ENCODE results near the gene CCL26.
"Not testable (repeated sequence)": the region's sequence is repeated elsewhere in the genome, so short reads cannot be mapped to it uniquely, and the experiment has no call there.

The CCL26 gene, protein sequence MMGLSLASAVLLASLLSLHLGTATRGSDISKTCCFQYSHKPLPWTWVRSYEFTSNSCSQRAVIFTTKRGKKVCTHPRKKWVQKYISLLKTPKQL
- 0 to 0.26 (median 0.02) reads per million in 18 experiments for total RNA-seq

DNA sequence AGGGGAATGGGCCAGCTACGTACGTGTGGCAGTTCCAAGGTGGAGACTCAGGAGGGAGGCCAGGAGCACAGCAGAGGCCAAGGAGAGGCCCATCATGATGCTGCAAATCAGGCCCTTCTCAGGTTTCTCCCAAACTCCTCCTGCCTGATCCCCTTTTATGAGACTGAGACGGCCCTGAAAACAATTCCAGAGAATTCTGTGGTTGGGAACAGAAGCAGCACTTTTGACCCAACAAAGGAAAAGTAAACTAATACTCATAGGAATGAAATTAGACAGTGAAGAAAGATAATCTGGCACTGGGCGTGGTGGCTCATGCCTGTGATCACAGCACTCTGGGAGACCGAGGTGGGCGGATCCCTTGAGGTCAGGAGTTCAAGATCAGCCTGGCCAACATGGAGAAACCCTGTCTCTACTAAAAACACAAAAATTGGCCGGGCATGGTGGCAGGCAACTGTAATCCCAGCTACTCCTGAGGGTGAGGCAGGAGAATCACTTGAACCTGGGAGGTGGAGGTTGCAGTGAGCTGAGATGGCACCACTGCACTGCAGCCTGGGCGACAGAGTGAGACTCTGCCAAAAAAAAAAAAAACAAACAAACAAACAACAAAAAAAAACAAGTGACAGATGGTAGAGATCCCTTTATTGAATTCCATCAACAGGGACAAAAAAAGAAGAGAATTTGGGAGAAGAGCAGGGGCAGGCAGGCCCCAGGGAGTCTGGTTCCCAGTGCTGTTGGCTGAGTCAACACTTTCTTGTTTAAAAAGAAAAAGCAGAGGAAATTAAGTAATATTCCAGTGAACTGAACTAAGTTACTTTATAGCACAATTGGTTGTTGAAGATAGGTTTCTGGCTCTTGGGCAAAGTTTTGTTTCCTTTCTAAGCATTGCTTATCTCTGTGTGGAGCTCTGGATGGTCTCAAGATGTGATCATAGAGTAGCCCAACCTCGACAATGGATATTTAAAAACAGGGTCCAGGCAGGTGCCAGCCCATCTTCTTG is at the start of gene CCL26:
Gene CCL26, minus strand, starts transcription at position 131 of the 997 bp plus-strand sequence. Its CDS starts 35 bp downstream, at position 96.
- DNase-seq: peak; percentile 18 to 26

DNA sequence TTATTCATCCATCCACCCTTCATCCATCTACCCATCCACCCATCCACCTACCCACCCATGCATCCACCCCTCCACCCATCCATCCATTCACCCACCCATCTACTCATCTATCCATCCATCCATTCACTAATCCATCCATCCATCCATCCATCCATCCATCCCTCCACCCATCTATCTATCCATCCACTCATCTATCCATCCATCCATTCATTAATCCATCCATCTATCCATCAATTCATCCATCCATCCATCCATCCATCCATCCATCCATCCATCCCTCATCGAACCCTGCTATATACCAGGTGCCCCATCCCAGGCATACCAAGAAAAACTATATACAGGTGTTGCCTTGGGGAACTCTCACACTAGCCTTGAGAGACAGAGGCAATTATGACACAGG is 48.7 kb upstream of the CCL26 start:
- DNase-seq: no peak

DNA sequence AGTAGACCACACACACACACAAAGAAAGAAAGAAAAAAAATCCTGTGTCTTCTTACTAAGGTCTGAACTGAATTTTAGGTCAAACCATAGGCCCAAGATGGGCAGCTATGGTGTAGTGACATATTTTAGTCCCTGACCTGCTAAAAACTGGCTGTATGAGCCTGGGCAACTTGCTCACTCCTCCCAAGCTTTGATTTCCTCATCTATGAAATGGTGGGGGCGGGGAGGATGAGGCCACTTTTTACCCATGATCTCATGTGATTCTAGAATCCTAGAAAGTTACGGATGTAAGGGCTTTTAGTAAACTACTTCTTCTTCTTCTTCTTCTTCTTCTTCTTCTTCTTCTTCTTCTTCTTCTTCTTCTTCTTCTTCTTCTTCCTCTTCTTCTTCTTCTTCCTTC is 47.7 kb upstream of the CCL26 start:
- peak; percentile 93 to 97 for DNase-seq

DNA sequence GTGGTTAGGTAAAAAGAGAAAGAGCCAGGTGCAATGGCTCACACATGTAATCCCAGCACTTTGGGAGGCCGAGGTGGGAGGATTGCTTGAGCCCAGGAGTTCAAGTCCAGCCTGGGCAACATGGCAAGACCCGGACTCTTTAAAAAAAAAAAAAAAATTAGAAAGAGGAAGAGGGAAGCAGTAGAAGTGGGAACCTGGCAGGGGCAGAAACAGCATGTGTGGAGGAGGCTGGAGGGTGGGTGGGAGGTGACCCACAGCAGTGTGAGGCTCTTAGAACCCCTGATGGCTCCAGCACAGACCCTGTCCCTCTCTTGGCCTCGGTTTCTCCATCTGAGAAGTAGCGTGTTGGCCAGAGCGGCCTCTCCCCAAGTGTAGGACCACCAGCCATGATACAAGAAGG is 46.5 kb upstream of the CCL26 start:
- peak; percentile 43 to 51 for DNase-seq

DNA sequence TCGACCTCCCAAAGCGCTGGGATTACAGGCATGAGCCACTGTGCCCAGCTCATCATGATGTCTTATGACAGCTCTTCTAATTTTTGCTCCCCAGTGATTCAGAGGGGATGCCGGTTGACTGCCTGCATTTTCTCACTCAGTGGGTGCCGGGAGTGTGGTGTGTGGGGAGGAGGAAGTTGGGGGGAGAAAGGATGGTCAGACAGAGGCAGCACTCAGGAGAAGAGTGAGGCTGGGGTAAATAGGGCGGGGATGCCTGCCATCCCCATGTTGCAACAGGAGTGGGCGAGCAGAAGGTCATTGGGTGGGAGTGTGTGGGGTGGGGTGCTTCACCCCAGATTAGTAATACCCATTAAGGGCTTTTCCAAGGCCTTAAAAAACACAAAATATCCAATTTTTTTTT is 45.1 kb upstream of the CCL26 start:
- peak; percentile 88 to 93 for DNase-seq

DNA sequence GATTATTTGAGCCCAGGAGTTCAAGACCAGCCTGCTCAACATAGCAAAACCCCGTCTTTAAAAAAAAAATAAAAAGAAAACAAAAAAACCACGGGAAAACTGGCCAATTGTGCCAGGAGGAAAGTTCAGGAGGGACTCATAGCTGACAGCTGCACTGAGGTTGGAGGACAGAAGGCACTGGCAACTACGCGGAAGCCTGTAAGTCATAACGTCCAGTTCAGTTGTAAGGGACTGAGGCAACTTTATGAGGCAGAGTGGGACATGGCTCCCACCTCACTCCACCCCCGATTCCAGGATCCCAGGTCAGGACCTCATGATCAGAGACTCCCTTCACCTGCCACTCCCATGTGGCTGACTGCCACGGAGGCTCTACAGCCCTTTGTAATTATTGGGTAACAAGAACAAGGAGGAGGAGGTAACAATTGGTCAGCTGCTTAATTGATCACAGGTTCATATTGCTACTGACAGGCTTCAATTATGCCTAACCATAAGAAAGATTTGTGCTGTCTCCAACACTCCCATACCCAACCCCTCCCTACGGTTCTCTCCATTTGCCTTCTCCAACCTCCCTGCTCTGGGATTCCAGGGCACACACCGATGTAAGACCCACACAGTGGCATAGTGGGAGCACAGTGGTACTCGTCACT is 43.5 kb upstream of the CCL26 start:
- no peak for DNase-seq

DNA sequence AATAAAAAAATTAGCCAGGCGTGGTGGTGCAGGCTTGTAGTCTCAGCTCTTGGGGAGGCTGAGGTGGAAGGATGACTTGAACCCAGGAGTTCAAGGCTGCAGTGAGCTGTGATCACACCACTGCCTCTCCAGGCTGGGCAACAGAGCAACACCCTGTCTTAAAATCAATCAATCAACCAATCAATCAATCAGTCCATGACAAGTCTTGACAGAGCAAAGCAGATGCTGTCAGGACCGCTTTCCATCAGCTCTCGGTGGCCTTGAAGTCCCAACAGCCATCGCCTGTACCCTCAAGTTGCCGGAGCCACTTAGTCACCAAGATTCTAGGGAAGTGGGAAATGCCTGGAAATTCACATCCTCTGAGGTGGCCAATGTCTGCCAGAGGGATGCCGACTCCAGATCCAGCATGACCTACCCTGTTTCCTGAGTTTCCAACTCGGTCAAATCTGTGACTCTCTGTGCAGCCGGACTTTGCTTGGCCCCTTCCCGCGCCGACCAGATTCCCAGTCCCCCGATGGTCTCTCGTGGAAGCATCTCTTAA is 42.5 kb upstream of the CCL26 start:
- DNase-seq: peak in 1 of 2 donors; percentile 34

DNA sequence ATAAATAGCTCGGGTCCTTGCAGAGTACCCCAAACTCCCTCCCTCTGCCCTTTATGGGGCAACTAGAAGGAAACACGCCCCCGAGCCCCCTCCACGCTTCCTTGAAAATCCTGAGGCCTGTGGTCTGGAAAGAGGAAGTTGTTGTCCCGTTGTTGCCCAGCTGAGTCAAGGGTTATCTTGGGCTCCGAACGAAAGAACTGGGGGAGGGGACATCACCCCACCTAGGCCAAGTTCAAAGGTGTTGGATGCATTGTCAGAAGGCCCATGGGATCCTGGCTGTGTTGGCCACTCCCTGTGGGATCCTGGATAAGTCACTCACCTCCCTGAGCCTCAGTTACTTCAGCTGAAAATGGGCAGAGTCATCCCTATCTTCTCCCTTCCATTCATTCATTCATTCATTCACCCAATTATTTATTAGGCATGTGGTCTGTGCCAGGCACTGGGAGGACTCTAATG is 41.8 kb upstream of the CCL26 start, which contains the start of gene CCL24:
Gene CCL24, minus strand, starts transcription at position 26 of the 456 bp plus-strand sequence. CDS start 91 bp downstream, outside the sequence.
- peak; percentile 78 to 88 for DNase-seq

DNA sequence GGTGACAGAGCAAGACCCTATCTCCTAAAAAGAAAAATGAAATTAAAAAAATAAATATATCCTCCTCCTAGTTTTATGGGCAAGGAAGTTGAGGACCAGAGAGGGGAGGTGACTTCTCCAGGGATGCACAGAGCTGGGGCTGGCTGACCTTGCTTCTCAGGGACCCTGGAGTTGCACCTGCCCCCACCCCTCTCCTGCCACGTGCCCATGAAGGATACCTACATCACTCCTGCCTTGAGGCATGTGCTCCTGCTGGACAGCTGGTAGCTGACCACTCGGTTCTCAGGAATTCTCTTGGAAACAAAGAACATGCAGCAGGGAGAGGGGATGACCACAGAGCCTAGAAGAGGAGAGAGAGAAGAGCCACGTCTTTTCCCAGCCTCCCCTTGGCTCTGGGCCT is 41.1 kb upstream of the CCL26 start:
- no peak for DNase-seq

DNA sequence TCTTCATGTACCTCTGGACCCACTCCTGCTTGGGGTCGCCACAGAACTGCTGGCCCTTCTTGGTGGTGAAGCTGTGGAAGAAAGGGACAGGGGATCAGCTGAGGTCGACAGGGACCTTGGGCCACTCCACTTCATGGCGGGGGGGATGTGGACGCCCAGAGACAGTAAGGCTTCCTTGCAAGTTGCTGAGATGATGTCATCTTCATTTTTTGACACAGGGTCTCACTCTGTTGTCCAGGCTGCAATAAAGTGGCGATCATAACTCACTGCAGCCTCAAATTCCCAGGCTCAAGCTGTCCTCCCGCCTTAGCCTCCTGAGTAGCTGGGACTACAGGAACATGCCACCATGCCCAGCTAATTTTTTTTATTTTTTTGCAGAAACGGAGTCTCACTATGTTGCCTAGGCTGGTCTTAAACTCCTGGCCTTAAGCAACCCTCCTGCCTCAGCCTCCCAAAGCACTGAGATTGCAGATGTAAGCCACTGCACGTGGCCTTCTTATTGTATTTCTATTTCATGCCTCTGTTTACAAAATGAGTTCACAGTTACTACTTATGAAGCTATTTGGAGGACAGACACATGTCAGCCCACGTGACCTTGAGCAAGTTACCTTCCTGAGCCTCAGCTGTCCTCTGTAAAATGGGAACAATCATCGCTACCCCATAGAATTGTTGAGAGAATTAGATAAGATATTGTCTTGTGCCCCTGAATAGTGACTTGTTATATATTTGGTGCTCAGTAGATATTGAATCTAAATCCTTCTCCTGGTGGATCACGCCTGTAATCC is 40.1 kb upstream of the CCL26 start:
- DNase-seq: no peak

DNA sequence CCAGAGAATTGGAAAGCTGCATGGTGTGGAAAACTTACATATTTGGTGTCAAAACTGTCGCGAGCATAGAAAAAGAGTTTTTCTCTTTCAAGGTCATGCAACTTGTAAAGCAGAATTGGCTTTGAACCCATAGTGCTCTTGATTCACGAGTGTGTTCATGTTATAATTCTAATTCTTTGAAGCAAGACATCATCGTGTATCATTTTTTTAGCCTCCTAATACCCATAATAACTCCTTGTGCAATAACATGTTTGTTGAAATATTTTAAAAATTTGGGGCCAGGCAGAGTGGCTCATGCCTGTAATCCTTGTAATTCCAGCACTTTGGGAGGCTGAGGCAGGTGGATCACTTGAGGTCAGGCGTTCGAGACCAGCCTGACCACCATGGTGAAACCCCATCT is 37.4 kb upstream of the CCL26 start:
- DNase-seq: no peak

DNA sequence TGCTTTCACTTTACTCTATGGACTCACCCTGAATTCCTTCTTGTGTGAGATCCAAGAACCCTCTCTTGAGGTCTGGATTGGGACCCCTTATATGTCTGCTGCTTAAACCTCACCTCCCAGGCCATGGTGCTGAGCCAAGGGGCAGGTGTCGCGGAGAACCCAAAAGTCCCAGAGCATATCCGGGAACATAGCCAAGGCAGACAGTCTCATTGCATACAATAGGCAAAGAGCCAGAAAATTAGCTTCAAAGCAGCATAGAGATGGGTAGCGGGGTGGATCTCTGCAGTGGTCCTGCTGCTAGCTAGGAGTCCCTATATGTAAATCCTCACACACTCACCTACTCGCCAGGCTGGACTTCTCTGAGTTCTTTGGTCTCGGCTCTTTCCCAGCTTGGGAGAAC is 36.1 kb upstream of the CCL26 start:
- DNase-seq: no peak

DNA sequence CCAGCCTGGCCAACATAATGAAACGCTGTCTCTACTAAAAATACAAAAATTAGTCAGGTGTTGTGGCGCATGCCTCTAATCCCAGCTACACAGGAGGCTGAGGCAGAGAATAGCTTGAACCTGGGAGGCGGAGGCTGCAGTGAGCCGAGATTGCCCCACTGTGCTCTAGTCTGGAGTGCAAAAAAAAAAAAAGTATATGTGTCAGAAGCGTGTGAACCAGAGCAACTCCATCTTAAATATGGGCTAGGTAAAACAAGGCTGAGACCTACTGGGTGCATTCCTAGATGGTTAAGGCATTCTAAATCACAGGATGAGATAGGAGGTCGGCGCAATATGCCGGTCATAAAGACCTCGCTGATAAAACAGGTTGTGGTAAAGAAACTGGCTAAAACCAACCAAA is 35.4 kb upstream of the CCL26 start:
- no peak for DNase-seq

DNA sequence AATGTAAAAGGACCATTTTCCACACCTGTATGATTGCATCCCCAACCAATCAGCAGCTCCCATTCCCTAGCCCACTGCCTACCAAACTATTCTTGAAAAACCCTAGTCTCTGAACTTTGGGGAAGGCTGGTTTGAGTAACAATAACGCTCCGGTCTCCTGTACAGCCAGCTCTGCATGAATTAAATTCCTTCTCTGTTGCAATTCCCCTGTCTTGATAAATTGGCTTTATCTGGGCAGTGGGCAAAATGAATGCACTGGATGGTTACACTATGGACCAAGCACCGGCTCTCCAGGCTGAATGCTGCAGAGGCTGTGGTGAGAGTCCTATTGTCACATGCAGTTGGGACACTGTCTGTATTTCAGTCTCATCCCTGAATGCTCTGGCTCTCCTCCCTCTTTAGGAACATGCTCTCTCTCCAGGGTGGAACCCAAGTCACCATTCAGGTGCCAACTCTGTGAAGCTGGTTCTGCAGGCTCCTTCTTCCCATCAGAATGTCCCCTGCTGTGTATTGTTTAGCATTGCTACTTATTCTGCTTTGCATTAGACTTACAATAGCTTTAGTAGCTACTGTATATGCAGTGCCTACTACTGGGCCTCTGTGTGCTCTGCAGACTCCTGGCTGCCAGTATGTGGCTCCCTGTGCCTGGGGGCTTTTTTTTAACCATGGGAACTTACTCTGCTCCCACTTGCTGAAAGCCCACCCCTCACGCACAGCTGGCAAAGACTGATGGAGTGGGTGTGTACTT is 34.7 kb upstream of the CCL26 start:
- no peak for DNase-seq

DNA sequence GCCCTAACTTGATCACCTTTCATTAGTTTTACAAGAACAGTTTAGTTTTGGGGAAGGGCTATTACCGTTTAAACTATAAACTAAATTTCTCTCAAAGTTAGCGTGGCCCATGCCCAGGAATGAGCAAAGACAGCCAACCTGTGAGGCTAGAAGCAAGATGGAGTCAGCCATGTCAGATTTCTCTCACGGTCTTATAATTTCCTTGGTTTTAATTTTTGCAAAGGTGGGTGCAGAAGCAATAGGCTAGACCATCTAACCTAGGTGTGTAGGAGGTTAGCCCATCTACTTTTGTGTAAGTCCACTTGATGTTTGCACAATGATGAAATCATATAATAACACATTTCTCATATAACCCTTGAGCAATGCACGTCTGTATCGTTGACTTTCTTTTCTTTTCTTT is 32.7 kb upstream of the CCL26 start:
- no peak for DNase-seq

DNA sequence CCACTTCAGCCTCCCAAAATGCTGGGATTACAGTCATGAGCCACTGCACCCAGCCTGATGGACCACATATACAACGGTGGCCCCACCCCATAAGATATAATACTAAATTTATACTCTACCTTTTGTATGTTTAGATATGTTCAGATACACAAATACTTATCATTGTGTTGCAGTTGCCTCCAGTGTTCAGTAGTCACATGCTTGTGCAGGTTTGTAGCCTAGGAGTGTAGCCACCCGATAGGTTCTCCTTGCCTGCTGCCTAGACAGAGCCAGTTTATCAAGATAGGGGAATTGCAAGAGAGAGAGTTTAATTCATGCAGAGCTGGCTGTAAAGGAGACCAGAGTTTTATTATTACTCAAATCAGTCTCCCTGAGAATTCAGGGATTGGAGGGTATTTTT is 32.0 kb upstream of the CCL26 start:
- DNase-seq: no peak

DNA sequence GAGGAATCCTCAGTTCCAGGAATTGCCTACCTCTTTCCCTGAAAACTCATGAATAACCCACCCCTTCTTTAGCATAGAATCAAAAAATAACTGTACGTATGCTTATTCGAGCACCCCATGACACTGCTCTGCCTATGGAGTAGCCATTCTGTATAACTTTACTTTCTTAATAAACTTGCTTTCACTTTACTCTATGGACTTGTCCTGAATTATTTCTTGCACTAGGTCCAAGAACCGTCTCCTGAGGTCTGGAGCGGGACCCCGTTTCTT is 30.5 kb upstream of the CCL26 start:
- no peak for DNase-seq

DNA sequence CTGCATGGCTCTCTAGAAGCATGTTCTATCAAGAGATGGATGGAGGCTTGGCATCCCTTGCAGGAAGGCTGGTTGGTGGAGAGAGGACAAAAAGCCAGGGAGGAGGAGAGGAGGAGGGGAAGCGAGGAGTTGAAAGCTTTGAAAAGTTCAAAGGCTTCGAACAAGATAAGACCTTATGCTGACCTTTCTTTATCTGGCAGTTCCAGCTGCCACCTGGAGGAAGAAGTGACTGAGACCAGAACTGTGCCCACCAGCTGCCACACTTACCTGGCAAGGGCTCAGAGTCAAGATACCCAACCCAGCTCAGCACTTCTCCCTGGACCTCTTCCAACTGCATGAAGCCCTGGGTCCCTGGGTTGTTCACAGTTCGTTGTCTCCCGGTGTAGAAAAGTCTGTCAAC is 26.8 kb upstream of the CCL26 start:
- no peak for DNase-seq

DNA sequence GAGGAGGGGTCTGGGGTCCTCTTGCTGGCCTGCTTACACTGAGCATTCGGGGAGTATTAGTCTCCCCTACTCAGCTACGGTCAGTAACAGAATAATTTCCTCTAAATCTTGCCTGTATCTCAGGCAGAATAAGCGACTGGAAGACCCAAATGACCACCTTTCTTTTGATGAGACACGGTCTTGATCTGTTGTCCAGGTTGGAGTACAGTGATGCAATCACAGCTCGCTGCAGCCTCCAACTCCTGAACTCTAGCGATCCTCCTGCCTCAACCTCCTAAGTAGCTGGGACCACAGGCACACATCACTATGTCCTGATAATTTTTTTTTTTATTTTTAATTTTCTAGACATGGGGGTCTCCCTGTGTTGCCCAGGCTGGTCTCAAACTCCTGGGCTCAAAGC is 24.4 kb upstream of the CCL26 start:
- DNase-seq: no peak

DNA sequence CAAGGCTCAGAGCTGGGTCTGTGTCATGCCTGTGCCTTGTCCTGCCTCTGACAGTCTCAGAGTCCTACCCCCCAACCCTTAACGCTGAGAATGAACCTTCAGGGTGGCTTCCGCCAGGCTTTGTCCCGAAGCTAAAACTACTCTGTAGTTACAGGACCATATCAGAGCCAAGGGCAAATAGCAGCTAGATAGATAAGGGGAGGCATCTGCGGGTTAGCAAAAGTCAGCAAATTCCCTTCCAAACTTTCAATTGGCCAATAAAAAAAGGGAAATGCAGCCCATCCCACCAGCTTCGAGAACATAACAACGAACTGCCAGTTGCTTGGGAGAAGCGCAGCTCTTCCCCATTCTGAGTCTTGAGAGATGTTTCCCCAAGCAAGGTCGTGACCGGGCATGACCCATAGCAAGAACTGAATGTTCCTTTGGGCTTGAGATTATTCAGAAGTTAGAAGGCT is 23.8 kb upstream of the CCL26 start:
- peak; percentile 91 to 93 for DNase-seq

DNA sequence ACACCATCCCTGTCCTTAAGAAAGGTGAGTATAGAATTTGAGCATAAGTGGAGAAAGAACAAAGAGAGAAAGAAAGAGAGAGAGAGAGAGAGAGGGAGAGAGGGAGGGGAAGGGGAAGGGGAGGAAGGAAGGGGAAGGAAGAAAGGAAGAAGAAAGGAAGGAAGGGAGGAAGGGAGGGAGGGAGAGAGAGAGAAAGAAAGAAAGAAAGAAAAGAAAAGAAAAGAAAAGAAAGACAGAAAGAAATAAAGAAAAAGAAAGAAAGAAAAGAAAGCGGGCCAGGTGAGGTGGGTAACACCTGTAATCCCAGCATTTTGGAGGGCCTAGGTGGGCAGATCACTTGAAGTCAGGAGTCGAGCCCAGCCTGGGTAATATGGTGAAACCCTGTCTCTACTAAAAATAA is 21.7 kb upstream of the CCL26 start:
- no peak for DNase-seq

DNA sequence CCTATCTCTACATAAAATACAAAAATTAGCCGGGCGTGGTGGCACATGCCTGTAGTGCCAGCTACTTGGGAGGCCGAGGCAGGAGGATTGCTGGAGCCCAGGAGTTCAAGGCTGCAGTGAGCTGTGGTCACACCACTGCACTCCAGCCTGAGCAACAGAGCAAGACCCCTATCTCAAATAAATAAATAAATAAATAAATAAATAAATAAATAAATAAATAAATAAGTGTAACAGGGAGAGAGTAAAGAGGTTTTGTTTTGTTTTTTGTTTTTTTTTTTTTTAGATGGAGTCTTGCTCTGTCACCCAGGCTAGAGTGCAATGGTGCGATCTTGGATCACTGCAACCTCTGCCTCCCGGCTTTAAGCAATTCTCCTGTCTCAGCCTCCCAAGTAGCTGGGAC is 20.6 kb upstream of the CCL26 start:
- not testable (repeated sequence) for DNase-seq

Measured in inflammatory macrophage (primary cell).